Epithelial cell of proximal tubule (primary cell): ENCODE data around the gene TYW5. TPM values are rescaled to one million over a fixed set of nuclear protein-coding genes. Genes with fewer than 3 reads are reported as not detected.

Experiments used
- DNase-seq: peaks from one replicate; pipeline ENCODE4 v3.0.0-alpha.2; 2011; ENCODE audit warnings: low read depth
- H3K4me3 ChIP-seq: 2 replicates; pipeline ENCODE4 v1.5.1; 2011; ENCODE audit warnings: low read depth, mild to moderate bottlenecking, low read length
- total RNA-seq: library from RNA; depleted of rRNA; stranded (reverse); fragments of >200 nt; gene quantifications from 2 replicates; pipeline ENCODE4 v1.2.3, GENCODE V29; 2015
- TF ChIP-seq, protein P1 (sequence below): conservative IDR thresholded peaks from 2 replicates; pipeline ENCODE4 v1.5.1; 2012; ENCODE audit warnings: low read depth, mild to moderate bottlenecking, low read length

Gene TYW5
- total RNA-seq, 1 donor from 2014 or later = 7.3 TPM

DNA sequence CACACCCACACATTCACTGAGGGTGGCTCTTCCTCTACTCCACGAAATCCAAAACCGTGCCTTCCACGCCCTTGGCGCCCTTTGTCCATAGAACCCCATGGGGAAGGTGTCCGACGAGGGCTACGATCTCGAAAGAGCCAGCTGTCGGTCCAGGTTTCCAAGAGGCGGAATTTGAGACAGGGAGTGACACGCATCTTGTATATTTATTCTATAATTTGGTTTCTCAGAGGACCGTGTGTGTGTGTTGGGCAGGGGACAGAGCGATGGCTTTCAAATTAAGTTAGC lies 43.5 kb downstream of the TYW5 start:
- peak overlapping the region; percentile 72 for H3K4me3 ChIP-seq
- TF ChIP-seq, protein P1, sequence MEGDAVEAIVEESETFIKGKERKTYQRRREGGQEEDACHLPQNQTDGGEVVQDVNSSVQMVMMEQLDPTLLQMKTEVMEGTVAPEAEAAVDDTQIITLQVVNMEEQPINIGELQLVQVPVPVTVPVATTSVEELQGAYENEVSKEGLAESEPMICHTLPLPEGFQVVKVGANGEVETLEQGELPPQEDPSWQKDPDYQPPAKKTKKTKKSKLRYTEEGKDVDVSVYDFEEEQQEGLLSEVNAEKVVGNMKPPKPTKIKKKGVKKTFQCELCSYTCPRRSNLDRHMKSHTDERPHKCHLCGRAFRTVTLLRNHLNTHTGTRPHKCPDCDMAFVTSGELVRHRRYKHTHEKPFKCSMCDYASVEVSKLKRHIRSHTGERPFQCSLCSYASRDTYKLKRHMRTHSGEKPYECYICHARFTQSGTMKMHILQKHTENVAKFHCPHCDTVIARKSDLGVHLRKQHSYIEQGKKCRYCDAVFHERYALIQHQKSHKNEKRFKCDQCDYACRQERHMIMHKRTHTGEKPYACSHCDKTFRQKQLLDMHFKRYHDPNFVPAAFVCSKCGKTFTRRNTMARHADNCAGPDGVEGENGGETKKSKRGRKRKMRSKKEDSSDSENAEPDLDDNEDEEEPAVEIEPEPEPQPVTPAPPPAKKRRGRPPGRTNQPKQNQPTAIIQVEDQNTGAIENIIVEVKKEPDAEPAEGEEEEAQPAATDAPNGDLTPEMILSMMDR = no peak
- no peak for DNase-seq

DNA sequence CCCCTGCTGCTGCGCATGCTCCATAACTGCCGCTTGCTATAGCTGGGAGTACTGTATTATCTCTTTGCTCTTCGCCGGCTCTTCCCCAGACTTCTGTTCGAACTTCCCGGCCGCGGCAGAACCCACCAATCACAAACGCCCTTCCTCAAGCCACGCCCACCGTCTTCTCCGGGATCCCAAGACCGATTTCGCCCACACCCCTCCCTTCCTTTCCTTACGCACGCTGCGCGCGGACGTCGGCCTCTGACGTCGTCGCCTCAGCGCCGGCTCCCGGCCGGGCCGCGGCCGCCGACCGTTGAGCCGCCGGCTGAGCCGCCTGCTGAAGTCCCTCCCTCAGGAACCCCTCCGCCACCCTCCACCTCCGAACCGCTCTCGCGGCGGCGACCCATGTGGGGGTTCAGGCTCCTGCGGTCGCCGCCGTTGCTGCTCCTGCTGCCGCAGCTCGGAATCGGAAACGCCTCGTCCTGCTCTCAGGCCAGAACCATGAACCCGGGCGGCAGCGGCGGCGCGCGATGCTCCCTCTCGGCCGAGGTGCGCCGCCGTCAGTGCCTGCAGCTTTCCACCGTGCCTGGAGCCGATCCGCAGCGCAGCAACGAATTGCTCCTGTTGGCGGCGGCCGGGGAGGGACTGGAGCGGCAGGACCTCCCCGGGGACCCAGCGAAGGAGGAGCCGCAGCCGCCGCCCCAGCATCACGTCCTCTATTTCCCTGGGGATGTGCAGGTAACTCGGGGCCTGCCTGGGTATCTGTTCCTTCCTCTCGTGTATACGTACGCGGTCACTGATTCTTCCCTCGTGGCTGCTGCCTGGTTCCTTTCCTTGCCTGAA lies 44.0 kb downstream of the TYW5 start, which contains the start of gene C2orf69:
TSS of gene C2orf69 (plus strand) at position 242 of the 825 bp plus-strand sequence. CDS start at position 388, 146 bp downstream.
- peak within 1 kb of the TSS; percentile 72 for H3K4me3 ChIP-seq
- TF ChIP-seq, protein P1 = no peak
- DNase-seq = peak; percentile 66

DNA sequence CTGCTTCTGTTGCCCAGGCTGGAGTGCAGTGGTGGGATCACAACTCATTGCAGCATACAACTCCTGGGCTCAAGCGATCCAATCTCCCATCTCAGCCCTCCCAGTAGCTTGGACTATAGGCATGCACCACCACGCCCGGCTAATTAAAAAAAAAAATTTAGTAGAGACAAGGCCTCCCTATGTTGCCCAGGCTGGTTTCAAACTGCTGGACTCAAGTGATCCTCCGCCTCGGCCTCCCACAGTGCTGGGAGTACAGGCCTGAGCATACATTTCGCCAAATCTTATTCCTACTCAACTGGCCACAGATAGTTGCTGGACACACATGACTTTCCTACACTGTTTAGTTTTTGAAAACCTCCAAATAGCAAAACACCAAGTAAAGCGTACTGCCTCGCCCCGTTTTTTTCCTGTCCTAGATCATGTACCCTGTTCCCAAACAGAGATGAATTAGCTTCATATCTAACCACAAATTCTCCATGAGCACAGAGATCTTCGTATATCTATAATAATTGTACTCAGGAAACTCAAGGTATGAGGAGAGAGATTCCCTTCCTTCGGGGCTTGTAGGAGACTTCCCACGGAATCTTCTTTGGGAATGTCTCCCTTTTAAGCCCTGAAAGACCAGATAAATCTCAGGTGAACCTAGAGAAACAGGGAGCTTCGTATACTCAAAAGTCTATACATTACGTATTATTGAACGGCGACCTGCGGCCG lies 44.8 kb downstream of the TYW5 start:
- TF ChIP-seq, protein P1 = no peak
- peak overlapping the region; percentile 72 for H3K4me3 ChIP-seq
- DNase-seq = no peak

DNA sequence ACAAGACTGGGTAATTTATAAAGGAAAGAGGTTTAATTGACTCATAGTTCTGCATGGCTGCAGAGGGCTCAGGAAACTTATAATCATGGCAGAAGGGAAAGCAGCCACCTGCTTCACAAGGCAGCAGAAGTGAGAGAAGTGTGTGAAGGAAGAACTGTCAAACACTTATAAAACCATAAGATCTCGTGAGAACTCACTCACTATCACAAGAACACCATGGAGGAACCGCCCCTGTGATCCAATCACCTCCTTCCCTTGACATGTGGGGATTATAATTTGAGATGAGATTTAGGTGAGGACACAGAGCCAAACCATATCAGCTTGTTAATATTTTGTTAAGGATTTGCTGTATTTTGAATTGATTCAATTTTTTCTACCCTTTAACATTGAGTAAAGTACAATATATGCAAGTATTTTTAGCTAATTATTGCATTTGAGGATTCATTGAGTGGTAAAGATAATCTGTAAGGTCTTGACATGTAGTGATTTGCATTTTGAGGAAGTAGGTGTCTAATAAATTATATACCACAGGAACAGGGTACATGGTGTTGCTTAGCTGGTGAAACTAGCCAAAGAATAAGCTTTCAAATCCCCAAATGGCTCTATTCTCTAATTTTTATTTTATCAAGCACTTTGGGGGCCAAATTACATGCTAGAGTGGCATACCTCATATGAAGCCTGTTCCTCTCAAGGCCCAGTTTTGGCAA lies 48.1 kb downstream of the TYW5 start:
- TF ChIP-seq, protein P1 = no peak
- no peak for DNase-seq
- H3K4me3 ChIP-seq = no peak overlapping the region

DNA sequence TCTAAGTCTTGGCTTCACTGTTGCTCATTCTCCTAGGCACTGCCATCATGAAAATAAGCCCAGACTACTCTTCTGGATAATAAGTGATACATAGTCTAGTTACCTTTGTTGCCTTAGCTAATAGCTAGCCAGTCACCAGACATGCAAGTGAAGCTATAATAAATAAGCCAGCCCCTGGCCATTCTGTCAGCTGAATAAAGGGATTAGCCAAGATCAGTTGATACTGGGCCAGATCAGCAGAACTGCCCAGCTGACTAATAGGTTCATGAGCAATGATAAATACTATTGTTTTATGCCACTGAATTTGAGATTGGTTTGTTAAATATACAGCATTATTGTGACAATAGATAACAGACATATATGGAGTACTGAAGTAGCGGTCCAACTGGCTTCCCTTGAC lies 52.2 kb downstream of the TYW5 start:
- no peak for DNase-seq
- TF ChIP-seq, protein P1 = no peak
- no peak overlapping the region for H3K4me3 ChIP-seq

DNA sequence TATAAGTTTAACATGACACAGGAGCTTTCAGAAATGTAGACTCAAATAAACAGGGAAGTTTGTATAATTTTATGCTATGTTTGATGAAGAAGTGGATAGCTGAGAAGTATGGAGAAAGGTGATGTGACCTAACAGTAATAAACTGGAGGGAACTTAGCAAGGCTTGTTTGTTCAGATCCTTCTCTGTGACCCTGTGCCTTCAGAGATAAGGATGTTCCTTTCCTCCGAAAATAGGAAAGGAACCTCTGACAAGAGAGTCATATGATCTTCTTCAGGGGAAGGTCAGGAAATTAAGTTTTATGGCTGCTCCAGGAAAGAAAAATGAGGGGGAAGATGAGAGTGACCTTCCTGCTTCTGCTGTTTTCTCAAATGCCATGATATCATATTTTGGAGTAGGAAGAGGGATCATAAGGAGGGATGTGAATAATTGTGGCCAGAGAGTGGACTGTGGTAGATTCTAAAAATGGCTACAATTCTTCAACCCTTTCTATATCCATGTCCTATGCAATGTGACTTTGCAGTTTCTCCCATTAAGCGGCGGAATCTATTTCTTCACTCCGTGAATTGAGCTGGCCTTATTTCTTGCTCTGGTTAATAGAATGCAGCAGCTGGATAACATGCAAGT lies 52.7 kb downstream of the TYW5 start:
- TF ChIP-seq, protein P1 = no peak
- no peak for DNase-seq
- no peak overlapping the region for H3K4me3 ChIP-seq
